Activated naive CD8-positive, alpha-beta T cell treated with anti-CD3 and anti-CD28 coated beads, Interleukin-2, amount 10 ng/mL, durations not matched to agents 7 days and 5 days (primary cell): ENCODE results near the gene SEMA6B. TPM values are rescaled to one million over a fixed set of nuclear protein-coding genes. Genes with fewer than 3 reads are reported as not detected.
A peak's percentile ranks its signal among the peaks of the same experiment; 100 is the strongest.

Experiments
- ATAC-seq: fragments of 150-1000 bp; cut with Tn5 transposase; one replicate; pipeline ENCODE4 v1.10.0; 2021; ENCODE audit warnings: low read depth, moderate library complexity
- POLR2A ChIA-PET: fragments of 350-600 bp; sonication (Branson Sonifier 250); formaldehyde crosslinking; loops from one replicate; lab custom pipeline; 2021; ENCODE audit warnings: antibody characterized with exemption; lab: Charles Lee
- DNase-seq: peaks from one replicate; pipeline ENCODE4 v3.0.0; 2021
- H3K27ac Mint-ChIP-seq: one replicate; pipeline ENCODE4 v1.8.0; 2022; ENCODE audit warnings: mild to moderate bottlenecking, mixed read lengths
- H3K27me3 Mint-ChIP-seq: one replicate; pipeline ENCODE4 v1.8.0; 2022; ENCODE audit warnings: mild to moderate bottlenecking, moderate library complexity, mixed read lengths
- H3K36me3 Mint-ChIP-seq: one replicate; pipeline ENCODE4 v1.8.0; 2021; ENCODE audit warnings: mild to moderate bottlenecking, mixed read lengths
- H3K4me1 Mint-ChIP-seq: one replicate; pipeline ENCODE4 v1.8.0; 2021; ENCODE audit warnings: mixed read lengths
- H3K4me3 Mint-ChIP-seq: one replicate; pipeline ENCODE4 v1.8.0; 2022; ENCODE audit warnings: mild to moderate bottlenecking, moderate library complexity, mixed read lengths
- H3K9me3 Mint-ChIP-seq: one replicate; pipeline ENCODE4 v1.8.0; 2021; ENCODE audit warnings: mixed read lengths
- total RNA-seq, 2 experiments: library from RNA; stranded (reverse); gene quantifications; one replicate each; pipeline ENCODE4 v1.2.3, GENCODE V29; 2021

Gene SEMA6B
- total RNA-seq, 2 experiments from 2014 or later: 1.00 to 1.3 TPM

DNA sequence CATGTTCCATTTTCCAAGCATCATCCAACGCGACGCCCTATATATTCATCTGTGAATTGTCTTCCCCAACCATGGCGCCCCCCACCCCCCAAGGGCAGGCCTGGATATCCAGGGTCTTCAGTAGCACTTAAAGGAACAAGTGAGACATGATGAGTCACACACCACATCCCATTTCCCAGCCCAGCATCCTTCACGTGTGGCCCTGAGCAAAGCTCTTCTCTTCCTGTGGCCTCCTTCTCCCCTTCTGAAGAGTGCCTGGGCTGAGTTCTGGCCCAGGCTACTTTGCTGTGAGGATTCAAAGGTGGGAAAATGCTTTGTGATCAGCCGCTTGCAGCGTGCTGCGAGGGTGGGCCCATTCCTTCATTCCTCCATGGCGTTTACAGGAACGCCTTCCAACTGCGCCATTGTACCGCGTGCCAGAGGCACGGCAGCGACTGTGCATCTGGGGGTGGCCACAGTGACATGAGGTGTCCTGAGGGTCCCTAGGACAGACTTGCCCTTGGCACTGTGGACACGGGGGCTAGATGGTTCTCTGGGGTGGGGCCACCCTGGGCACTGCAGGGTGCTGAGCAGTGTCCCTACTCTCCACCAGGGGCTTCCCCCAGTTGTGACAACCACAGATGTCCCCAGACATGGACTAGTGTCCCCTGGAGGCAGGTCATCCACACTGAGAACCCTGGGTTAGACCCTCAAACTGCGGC, 52.9 kb downstream of the SEMA6B start:
- DNase-seq: no peak
- Mint-ChIP-seq H3K9me3 (no peaks in the 10 kb centered on the region), H3K27ac (peak overlapping the region; percentile 67), H3K4me3 (no peak overlapping the region), H3K36me3 (peaks cover 4% of the 10 kb centered on the region), H3K27me3 (no peaks in the 10 kb centered on the region), H3K4me1 (peaks cover 12% of the 10 kb centered on the region)
- POLR2A ChIA-PET: no interaction called here
- ATAC-seq: peak; percentile 46

DNA sequence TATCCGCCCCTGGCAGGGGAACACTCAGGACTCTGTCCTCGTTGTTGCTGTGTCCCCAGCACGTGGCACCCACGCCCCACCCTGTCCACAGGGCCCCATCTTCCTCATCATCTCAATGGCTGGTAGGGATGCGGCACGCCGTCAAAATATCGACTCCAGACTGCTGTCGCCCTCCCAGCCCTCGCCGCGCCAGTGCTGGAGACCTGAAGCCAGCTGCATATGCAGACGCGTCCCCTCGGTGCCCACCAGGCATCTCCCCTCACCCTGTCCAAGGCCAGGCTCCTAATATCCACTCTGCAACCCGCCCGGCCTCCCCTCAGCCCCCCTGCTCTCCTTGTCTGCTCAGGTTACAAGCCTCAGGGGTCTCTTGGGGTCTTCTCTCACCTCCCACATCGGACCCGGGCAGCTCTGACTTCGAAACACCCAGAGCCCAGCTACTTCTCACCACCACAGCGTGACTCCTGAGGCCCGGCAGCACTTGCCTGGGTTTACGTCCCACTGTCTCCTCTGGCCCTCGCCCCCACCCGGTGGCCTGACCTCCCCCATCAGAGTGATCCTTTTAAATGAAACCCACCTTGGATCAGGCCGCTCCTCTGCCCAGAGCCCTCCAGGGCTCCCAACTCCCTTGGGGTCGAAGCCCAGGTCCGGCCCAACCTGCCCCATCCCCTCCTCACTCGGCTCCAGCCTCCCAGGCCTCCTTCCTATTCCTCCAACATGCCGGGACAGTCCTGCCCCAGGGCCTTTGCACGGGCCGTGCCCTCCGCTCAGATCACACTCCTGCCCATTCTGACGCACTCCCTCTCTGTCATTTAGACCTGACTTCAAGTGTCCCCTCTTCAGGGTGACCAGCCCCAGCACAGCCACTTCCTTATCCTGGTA, 53.7 kb downstream of the SEMA6B start:
- Mint-ChIP-seq H3K27me3 (no peaks in the 10 kb centered on the region), H3K4me1 (peaks cover 12% of the 10 kb centered on the region), H3K9me3 (no peaks in the 10 kb centered on the region), H3K4me3 (no peak overlapping the region), H3K27ac (peak overlapping the region; percentile 67), H3K36me3 (peaks cover 4% of the 10 kb centered on the region)
- POLR2A ChIA-PET: no interaction called here
- ATAC-seq (no peak), DNase-seq (no peak)

DNA sequence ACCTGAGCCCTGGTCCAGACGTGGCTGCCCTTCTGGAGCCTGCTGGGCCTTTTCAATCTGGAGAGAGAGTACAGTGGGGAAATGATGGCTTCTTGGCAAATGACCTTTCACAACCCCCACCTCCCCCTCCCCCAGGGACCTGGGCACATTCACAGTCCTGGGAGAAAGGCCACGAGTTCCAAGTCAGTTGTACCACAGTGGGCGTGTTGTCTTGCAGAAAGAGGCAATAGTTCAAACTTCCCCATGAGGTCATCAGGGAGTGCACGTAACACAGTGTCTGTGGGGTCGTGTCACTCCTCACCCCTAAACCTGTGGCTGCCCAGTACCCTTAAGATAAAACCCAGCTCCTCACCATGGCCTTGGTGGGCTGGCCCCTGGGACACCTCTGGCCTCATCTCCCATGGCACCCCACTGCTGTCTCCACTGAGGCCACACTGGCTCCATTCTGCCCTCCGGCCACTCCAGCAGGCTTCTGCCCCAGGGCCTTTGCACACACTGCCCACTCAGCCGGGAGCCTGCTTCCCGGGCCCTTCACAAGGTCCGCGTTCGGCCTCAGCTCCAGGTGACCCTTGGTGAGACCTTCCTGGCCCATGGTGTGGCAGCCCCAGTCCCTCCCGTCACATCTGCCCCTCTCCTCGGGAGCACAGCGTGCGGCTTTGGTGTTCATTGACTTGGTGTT, 54.5 kb downstream of the SEMA6B start:
- ATAC-seq: no peak
- POLR2A ChIA-PET: no interaction called here

DNA sequence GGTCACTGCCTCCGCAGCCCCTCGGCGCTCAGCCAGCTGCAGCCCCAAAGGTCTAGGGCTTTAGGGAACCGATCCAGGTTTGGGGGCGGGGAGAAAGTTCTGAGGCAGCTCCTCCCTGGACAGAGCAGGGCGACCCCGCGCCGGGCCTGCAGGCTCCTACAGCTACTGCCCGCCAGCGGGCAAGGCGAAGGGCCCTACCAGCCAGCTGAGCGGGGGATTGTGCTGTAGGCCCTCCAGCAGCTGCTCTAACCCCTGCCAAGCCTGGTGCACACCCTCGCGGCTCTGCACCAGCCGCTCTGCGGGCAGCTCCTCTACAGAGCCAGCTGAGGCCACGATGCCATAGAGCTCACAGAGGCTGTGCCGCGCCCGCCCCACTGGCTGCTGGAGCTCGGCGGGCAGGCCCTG, 55.2 kb downstream of the SEMA6B start:
- no peak for DNase-seq
- Mint-ChIP-seq H3K4me3 (no peak overlapping the region), H3K9me3 (no peaks in the 10 kb centered on the region), H3K4me1 (peaks cover 12% of the 10 kb centered on the region), H3K27ac (no peak overlapping the region), H3K27me3 (no peaks in the 10 kb centered on the region), H3K36me3 (peaks cover 5% of the 10 kb centered on the region)
- POLR2A ChIA-PET: interaction anchor here (0.5 kb wide), 1 partner anchor 123 kb away, joined by 4 read pairs; no protein-coding TSS in a partner anchor
- ATAC-seq: no peak

More for the DNA sequence above, 54.5 kb downstream of the SEMA6B start:
- H3K9me3 Mint-ChIP-seq: no peaks in the 10 kb centered on the region
- H3K36me3 Mint-ChIP-seq: peaks cover 4% of the 10 kb centered on the region
- no peak overlapping the region for H3K4me3 Mint-ChIP-seq
- no peak overlapping the region for H3K27ac Mint-ChIP-seq
- peaks cover 12% of the 10 kb centered on the region for H3K4me1 Mint-ChIP-seq
- DNase-seq: no peak
- H3K27me3 Mint-ChIP-seq: no peaks in the 10 kb centered on the region

DNA sequence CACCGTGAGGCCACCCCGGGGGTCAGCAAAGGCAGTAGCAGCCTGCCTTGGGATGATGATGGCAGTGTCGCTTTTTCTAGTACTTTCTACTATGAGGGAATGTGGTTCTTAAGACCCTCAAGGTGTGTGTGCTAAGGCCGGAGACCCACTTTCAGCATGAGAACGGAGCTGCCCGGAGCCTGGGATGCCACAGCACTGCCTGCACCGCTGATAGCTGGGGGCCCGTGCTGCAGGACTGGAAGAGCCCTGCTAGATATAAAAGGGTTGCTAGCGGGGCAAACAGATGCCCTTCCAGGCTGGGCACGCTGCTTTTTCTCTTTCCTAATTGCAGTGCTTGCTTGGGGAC, 55.7 kb downstream of the SEMA6B start:
- no peak for DNase-seq
- no peak overlapping the region for H3K4me3 Mint-ChIP-seq
- H3K27ac Mint-ChIP-seq: no peak overlapping the region
- no peaks in the 10 kb centered on the region for H3K9me3 Mint-ChIP-seq
- H3K36me3 Mint-ChIP-seq: peaks cover 5% of the 10 kb centered on the region
- no peak for ATAC-seq
- H3K4me1 Mint-ChIP-seq: peaks cover 12% of the 10 kb centered on the region
- no peaks in the 10 kb centered on the region for H3K27me3 Mint-ChIP-seq
- POLR2A ChIA-PET: interaction anchor here (0.5 kb wide), 1 partner anchor 122 kb away, joined by 4 read pairs; no protein-coding TSS in a partner anchor

DNA sequence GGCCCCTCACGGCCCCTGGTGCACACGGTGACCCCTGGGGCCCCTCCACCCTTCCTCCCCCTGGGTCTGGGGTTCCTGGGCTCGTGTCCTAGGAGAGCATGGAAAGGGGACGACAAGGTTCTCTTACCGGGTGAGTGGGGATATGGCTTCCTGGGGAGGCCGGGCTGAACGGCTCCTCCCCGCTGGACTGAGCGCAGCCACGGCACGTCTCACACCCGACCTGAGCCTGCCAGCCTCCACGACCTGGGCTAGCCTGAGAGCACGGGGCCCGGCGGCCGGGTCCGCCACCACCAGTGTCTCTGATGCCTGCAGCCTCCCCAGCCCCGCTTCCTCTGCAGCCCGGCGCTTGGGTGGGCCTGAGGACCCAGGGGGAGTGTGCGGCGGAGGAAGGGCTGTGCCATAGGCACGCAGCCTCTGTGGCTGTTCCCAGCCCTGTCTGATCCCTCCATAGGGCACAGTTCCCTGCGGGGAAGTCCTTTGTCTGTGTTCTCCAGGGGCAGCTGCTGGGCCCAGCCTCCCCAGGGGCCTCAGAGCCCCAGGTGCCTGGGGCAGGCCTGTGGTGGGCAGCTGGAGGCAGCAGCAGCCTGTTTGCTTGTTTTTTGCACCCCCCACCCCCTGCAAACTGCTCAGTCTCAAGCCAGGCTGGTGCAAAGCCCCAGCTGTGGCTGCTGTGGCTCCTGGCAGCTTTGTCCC, 56.2 kb downstream of the SEMA6B start:
- ATAC-seq: no peak
- H3K9me3 Mint-ChIP-seq: no peaks in the 10 kb centered on the region
- no peak overlapping the region for H3K4me3 Mint-ChIP-seq
- no peak overlapping the region for H3K27ac Mint-ChIP-seq
- DNase-seq: no peak
- no peaks in the 10 kb centered on the region for H3K27me3 Mint-ChIP-seq
- POLR2A ChIA-PET: no interaction called here
- peaks cover 5% of the 10 kb centered on the region for H3K36me3 Mint-ChIP-seq
- H3K4me1 Mint-ChIP-seq: peaks cover 12% of the 10 kb centered on the region

DNA sequence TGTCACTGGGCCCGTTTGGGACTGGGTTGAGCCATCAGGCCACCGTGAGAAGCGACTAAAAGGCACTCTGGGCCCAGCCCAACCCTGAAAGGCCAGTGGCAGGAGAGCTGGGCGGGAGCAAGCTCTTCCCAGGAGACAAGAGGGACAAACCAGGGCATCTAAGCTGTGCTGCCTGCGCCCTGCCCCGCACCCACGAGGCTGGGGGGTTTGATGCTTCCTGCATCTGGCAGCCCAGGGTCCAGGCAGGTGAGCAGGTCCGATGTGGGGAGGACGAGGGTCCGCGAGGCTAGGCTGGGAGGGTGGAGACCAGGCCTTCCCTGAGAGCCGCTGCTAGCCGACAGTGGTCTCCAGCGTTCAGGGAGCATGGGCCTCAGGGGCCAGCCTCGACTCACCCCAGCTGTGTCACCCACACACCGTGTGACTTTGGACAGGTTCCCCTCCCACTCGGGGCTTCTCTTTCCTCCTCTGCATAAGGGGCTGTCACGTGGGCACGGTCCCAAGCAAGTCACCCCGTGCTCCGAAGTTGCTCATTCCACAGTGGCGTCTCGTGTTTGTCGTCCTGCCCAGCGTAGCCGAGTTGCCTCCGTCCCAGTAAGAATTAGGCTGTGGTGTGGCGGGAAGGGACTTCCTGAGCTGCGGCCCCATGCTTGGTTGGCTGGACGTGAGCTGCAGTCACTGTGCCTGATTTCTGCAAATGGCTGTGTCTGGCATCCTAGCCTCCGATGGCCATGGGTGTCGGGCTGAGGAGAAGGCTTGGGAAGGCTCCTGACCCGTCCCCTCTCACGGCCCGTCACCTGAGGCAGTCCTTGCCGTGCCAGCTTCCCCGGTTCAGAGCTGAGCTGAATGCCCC, 57.0 kb downstream of the SEMA6B start:
- H3K27ac Mint-ChIP-seq: no peak overlapping the region
- peaks cover 12% of the 10 kb centered on the region for H3K4me1 Mint-ChIP-seq
- peaks cover 5% of the 10 kb centered on the region for H3K36me3 Mint-ChIP-seq
- ATAC-seq (no peak), DNase-seq (no peak)
- no peaks in the 10 kb centered on the region for H3K9me3 Mint-ChIP-seq
- H3K27me3 Mint-ChIP-seq: no peaks in the 10 kb centered on the region
- no peak overlapping the region for H3K4me3 Mint-ChIP-seq
- POLR2A ChIA-PET: interaction anchor here (0.6 kb wide), 1 partner anchor 121 kb away, joined by 3 read pairs; no protein-coding TSS in a partner anchor

DNA sequence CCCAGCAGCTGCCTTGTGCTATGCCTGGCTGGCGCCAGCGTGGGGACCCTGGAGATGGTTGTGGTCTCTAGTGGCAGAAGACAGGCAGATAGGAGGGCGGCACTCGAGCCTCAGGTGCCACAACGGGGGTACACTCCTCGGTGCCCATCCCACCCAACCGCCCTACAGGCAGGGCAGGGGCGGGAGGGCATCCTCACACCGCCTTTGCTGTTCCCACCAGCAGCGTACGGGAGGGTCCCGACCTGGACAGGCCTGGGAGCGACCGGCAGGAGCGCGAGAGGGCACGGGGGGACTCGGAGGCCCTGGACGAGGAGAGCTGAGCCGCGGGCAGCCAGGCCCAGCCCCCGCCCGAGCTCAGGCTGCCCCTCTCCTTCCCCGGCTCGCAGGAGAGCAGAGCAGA, 57.8 kb downstream of the SEMA6B start:
- Mint-ChIP-seq H3K4me3 (no peak overlapping the region), H3K9me3 (no peaks in the 10 kb centered on the region), H3K4me1 (peaks cover 11% of the 10 kb centered on the region), H3K36me3 (peaks cover 1% of the 10 kb centered on the region), H3K27me3 (no peaks in the 10 kb centered on the region), H3K27ac (no peak overlapping the region)
- DNase-seq (no peak), ATAC-seq (no peak)
- POLR2A ChIA-PET: no interaction called here

DNA sequence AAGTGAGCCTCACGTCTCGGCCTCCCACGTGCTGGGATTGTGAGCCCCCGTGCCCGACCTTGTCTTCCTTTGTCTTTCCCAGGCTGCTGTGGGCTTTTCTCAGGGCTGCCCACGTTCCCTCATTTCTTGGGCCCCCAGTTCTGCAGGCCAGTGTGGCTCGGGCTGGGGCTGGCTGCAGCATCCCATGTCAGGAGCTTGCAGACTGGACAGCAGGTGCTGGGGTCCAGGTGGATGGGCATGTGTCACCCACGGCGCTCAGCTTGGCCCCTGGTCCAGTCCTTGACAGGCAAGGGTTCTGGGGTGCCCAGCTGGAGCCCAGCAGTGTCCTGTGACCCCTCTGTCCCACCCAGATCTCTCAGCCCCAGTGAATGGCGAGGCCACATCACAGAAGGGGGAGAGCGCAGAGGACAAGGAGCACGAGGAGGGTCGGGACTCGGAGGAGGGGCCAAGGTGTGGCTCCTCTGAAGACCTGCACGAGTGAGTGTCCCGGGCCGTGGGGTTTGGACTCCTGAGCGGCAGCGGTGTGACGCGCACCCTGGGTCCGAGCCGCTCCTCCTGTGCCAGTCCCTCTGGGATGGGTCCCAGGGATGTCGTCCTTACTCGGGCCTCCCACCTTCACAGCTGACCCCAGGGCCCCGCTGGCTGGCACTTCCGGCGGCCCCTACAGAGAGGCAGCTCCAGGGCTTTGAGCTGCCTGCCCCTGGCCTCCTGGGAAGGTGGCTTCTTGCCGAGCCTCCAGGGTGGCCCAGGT, 58.5 kb downstream of the SEMA6B start:
- DNase-seq (no peak), ATAC-seq (no peak)
- no peak overlapping the region for H3K4me3 Mint-ChIP-seq
- peaks cover 5% of the 10 kb centered on the region for H3K4me1 Mint-ChIP-seq
- H3K27ac Mint-ChIP-seq: no peak overlapping the region
- peaks cover 1% of the 10 kb centered on the region for H3K36me3 Mint-ChIP-seq
- H3K9me3 Mint-ChIP-seq: no peaks in the 10 kb centered on the region
- POLR2A ChIA-PET: no interaction called here
- no peaks in the 10 kb centered on the region for H3K27me3 Mint-ChIP-seq

DNA sequence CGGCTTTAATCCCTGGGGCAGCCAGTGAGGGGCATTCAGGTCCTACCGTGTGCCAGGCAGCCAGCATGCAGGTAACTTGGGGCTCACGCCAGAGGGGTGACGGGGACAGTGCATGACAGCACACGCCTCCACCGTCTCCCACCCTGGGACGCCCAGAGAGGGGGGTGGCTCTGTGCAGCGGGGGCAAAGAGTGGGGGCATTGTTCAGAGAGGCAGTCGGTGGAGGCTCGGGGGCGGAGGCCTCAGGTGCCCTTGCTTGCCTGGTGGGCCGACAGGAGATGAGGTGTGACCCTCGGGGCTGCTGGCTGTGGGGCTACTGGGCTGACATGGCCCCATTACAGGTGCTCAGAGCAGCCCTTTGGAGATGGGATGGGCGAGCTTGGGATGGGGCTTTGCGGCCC, 59.6 kb downstream of the SEMA6B start:
- H3K27ac Mint-ChIP-seq: no peak overlapping the region
- DNase-seq (no peak), ATAC-seq (no peak)
- no peaks in the 10 kb centered on the region for H3K27me3 Mint-ChIP-seq
- H3K4me3 Mint-ChIP-seq: no peak overlapping the region
- H3K36me3 Mint-ChIP-seq: peaks cover 1% of the 10 kb centered on the region
- no peaks in the 10 kb centered on the region for H3K4me1 Mint-ChIP-seq
- no peaks in the 10 kb centered on the region for H3K9me3 Mint-ChIP-seq
- POLR2A ChIA-PET: no interaction called here

DNA sequence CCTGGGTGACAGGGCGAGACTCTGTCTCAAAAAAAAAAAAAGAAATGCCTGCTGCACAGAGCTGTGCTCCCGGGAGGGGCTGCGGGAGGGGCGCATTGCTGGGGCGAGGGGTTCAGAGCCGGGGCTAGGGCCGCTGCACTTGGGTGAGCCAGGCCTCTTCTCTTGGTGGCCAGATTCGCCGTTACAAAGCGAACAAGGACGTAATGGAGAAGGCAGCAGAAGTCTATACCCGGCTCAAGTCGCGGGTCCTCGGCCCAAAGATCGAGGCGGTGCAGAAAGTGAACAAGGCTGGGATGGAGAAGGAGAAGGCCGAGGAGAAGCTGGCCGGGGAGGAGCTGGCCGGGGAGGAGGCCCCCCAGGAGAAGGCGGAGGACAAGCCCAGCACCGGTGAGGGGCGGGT, 60.2 kb downstream of the SEMA6B start:
- Mint-ChIP-seq H3K27me3 (no peaks in the 10 kb centered on the region), H3K4me1 (no peaks in the 10 kb centered on the region), H3K9me3 (no peaks in the 10 kb centered on the region), H3K36me3 (peaks cover 1% of the 10 kb centered on the region), H3K4me3 (no peak overlapping the region), H3K27ac (no peak overlapping the region)
- POLR2A ChIA-PET: no interaction called here
- ATAC-seq (no peak), DNase-seq (no peak)

DNA sequence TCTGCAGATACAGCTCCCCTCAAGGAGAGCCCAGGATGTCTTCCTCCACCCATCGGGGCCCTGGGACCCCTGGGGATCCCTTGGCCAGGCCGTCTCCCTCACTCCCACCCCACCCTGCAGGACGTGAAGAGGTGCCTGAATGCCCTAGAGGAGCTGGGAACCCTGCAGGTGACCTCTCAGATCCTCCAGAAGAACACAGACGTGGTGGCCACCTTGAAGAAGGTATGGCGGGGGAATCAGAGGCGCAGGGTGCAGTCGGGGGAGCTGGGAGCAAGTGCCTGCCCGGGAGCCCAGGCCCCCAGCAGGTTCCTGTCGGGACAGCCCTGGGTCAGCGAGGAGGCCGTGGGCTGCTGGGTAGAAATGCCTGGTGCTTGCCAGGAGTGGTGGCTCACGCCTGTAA, 60.8 kb downstream of the SEMA6B start:
- no peaks in the 10 kb centered on the region for H3K9me3 Mint-ChIP-seq
- H3K27me3 Mint-ChIP-seq: no peaks in the 10 kb centered on the region
- DNase-seq: no peak
- H3K36me3 Mint-ChIP-seq: peaks cover 1% of the 10 kb centered on the region
- POLR2A ChIA-PET: no interaction called here
- H3K27ac Mint-ChIP-seq: no peak overlapping the region
- no peak overlapping the region for H3K4me3 Mint-ChIP-seq
- no peaks in the 10 kb centered on the region for H3K4me1 Mint-ChIP-seq
- no peak for ATAC-seq
